Measurements from ENCODE around the gene DDX6. TPM values are rescaled to one million over a fixed set of nuclear protein-coding genes. Genes with fewer than 3 reads are reported as not detected.

Gene DDX6
- total and polyA plus RNA-seq, 2 of the 8 experiments (the other 6 are each of a cell fraction or from before 2014, with no cell fraction given): 29.8 to 181 TPM

- Histone ChIP-seq H2BK120ac (replicated peaks; ENCODE audit: low read depth, low read length) (no peak overlapping the region), H2BK15ac (ENCODE audit: low read length) (no peak overlapping the region), H4K91ac (replicated peaks; ENCODE audit: insufficient read length, low read length) (no peak overlapping the region), H3K4me1 (replicated peaks in 1 of 4; ENCODE audit: control insufficient read depth in 3 of 4, insufficient read depth in 4 of 4, low read length in 3 of 4) (peaks cover 0 to 3% (median 2%) of the 10 kb centered on the region in 4 experiments; a peak in 3 of 7 replicates), H3K79me2 (ENCODE audit: control insufficient read depth in 1 of 2, insufficient read depth in 2 of 2, low read length in 2 of 2) (peaks cover 24 to 44% of the 10 kb centered on the region in 2 experiments), H3K9me3 (ENCODE audit: insufficient read depth in 2 of 2, low read depth in 1 of 2, low read length in 1 of 2) (no peaks in the 10 kb centered on the region), H3K18ac (ENCODE audit: extremely low read depth, low read length) (peak overlapping the region; percentile 94; the same call in 1 of the 2 replicates), H4K8ac (ENCODE audit: extremely low read depth, insufficient read depth, low read length) (no peak overlapping the region), H3K4me2 (ENCODE audit: insufficient read depth in 1 of 2, low read depth in 2 of 2, low read length in 2 of 2) (peak overlapping the region; percentile 90 to 91), H2BK12ac (ENCODE audit: low read depth, low read length) (no peak overlapping the region), H3K9ac (replicated peaks in 1 of 4; ENCODE audit: extremely low read depth in 1 of 4, low read depth in 3 of 4, low read length in 3 of 4) (peak overlapping the region in 2 of 4 experiments; percentile 50 to 96; a peak in 3 of 7 replicates), H3K14ac (ENCODE audit: insufficient read length) (no peak overlapping the region), H3K36me3 (ENCODE audit: control insufficient read depth in 2 of 4, insufficient read depth in 4 of 4, low read length in 3 of 4) (no peaks in the 10 kb centered on the region; a peak in 1 of 8 replicates), H2BK20ac (ENCODE audit: low read length) (no peak overlapping the region), H3K4ac (replicated peaks; ENCODE audit: insufficient read length, low read depth, low read length) (no peak overlapping the region), H3K56ac (replicated peaks; ENCODE audit: insufficient read length, low read depth, low read length) (peak overlapping the region; percentile 85), H3K23ac (ENCODE audit: insufficient read length) (no peak overlapping the region), H4K5ac (ENCODE audit: insufficient read length, low read depth, low read length) (peak overlapping the region; percentile 93), H2AK5ac (ENCODE audit: low read depth, low read length) (no peak overlapping the region), H3K23me2 (ENCODE audit: low read depth, low read length) (peaks cover 8% of the 10 kb centered on the region), H2AFZ (ENCODE audit: low read length) (no peak overlapping the region), H3K27ac (ENCODE audit: low read depth, low read length) (no peak overlapping the region), H2BK5ac (ENCODE audit: low read depth, low read length) (no peak overlapping the region), H4K20me1 (replicated peaks in 1 of 2; ENCODE audit: control insufficient read depth in 1 of 2, insufficient read depth in 2 of 2, low read length in 2 of 2) (peaks cover 6 to 9% of the 10 kb centered on the region in 2 experiments), H3K79me1 (ENCODE audit: low read depth, low read length) (no peaks in the 10 kb centered on the region), H3K27me3 (replicated peaks in 1 of 4; ENCODE audit: control insufficient read depth in 3 of 4, extremely low read depth in 1 of 4, insufficient read depth in 3 of 4, low read length in 3 of 4) (no peaks in the 10 kb centered on the region), H3K4me3 (ENCODE audit: extremely low read depth in 1 of 4, insufficient read depth in 2 of 4, low read depth in 3 of 4, low read length in 4 of 4) (peak overlapping the region; percentile 88 to 100 (median 93))
- DNase-seq (ENCODE audit: low read depth in 1 of 2, low spot score in 2 of 2): peak; percentile 63 to 86
- ChIA-PET CTCF (ENCODE audit: partially characterized antibody) (interaction anchor here (0.7 to 3.5 kb wide), 22 partner anchors 12 to 275 kb away, joined by 3 to 16 read pairs (median 4); partner anchors contain the start of genes BCL9L, CXCR5 and VPS11), POLR2A (ENCODE audit: partially characterized antibody) (interaction anchor here (0.6 to 6.5 kb wide), 46 partner anchors 10 to 1609 kb away, joined by 3 to 101 read pairs (median 4); partner anchors contain the start of genes BCL9L, CXCR5 and TREH)
- 3% methylated on average over 8 of the region's 8 CpGs; no CpG with 5 or more reads in 1 of the 2 experiments for WGBS, 2 experiments (ENCODE audit: extremely low coverage in 1 of 2, insufficient coverage in 1 of 2, insufficient read length in 1 of 2, insufficient replicate concordance in 2 of 2, low coverage in 1 of 2, low lambda C conversion rate in 2 of 2, missing lambda C conversion rate in 1 of 2)
- TF ChIP-seq SP1 (IDR thresholded peaks at IDR 0.05; ENCODE audit: low read depth, low read length): peak; percentile 84
- no peak for TF ChIP-seq CTCF (IDR thresholded peaks at IDR 0.05; ENCODE audit: control extremely low read depth in 1 of 3, insufficient read depth in 1 of 3, low read depth in 1 of 3, low read length in 3 of 3)
- TF ChIP-seq TBP (IDR thresholded peaks at IDR 0.05; ENCODE audit: low read depth, low read length): peak; percentile 91
- TF ChIP-seq GABPA (IDR thresholded peaks at IDR 0.05; ENCODE audit: borderline replicate concordance, insufficient read depth, low read length): no peak
- TF ChIP-seq SP2 (IDR thresholded peaks at IDR 0.05; ENCODE audit: low read length): 0 out of 2 replicates have a peak, but pooled peaks have one; percentile 7
- peak; percentile 79 for TF ChIP-seq POLR2AphosphoS5 (IDR thresholded peaks at IDR 0.05; ENCODE audit: low read depth, low read length)
- TF ChIP-seq TAF1 (IDR thresholded peaks at IDR 0.05; ENCODE audit: low read depth, low read length): peak; percentile 83
- TF ChIP-seq RBBP5 (IDR thresholded peaks at IDR 0.05; ENCODE audit: borderline replicate concordance, low read depth, low read length): no peak
- no peak for TF ChIP-seq PHF8 (conservative IDR thresholded peaks at IDR 0.05; ENCODE audit: low read depth, low read length)
- peak; percentile 86 to 97 for TF ChIP-seq POLR2A (IDR thresholded peaks at IDR 0.05; ENCODE audit: control extremely low read depth in 1 of 2, low read depth in 2 of 2, low read length in 2 of 2)
- peak; percentile 97 for FAIRE-seq
These were observed 1.7 kb upstream of the DDX6 start for GRCh38 chr11:118792570-118793124.
